H1 (cell line): ENCODE data around the gene RPL6. TPM values are rescaled to one million over a fixed set of nuclear protein-coding genes. Genes with fewer than 3 reads are reported as not detected.
"Not testable (repeated sequence)": the region's sequence is repeated elsewhere in the genome, so short reads cannot be mapped to it uniquely, and the experiment has no call there.

Experiments
- CTCF ChIA-PET: fragments of 300-600 bp; sonication (Branson Sonifier 250); formaldehyde crosslinking; loops from one replicate; lab custom pipeline; 2021; ENCODE audit not compliant: partially characterized antibody; lab: Charles Lee
- POLR2A ChIA-PET: fragments of 300-600 bp; sonication (Branson Sonifier 250); formaldehyde crosslinking; loops from one replicate; lab custom pipeline; 2021; ENCODE audit warnings: inconsistent platforms; ENCODE audit not compliant: partially characterized antibody; lab: Charles Lee
- DNase-seq, 2 experiments: peaks; one replicate each; pipeline versions ENCODE4 v3.0.0 to v3.0.0-alpha.2; 2010 to 2022; ENCODE audit warnings: low spot score in 2 of 2, low read depth in 1 of 2, mixed read lengths in 1 of 2
- FAIRE-seq: peaks from 2 replicates; lab custom pipeline; 2011; peaks lifted over from hg19 to GRCh38; lab: Jason Lieb, UNC
- H2AFZ ChIP-seq: 2 replicates; pipeline ENCODE4 v1.8.1; 2012; ENCODE audit warnings: low read length, inconsistent platforms
- H2AK5ac ChIP-seq: 2 replicates; pipeline ENCODE4 v1.6.1; 2013; ENCODE audit warnings: low read depth, low read length
- H2BK120ac ChIP-seq: replicated peaks from 2 replicates; pipeline ENCODE3; 2013; ENCODE audit warnings: low read depth, low read length, inconsistent platforms
- H2BK12ac ChIP-seq: 2 replicates; pipeline ENCODE4 v1.6.1; 2013; ENCODE audit warnings: low read depth, low read length
- H2BK15ac ChIP-seq: 2 replicates; pipeline ENCODE4 v1.6.1; 2013; ENCODE audit warnings: low read length
- H2BK20ac ChIP-seq: 2 replicates; pipeline ENCODE4 v1.6.1; 2013; ENCODE audit warnings: low read length
- H2BK5ac ChIP-seq: 2 replicates; pipeline ENCODE4 v1.6.1; 2013; ENCODE audit warnings: low read depth, low read length
- H3K14ac ChIP-seq: 2 replicates; pipeline ENCODE4 v1.6.1; 2013; ENCODE audit warnings: inconsistent platforms; ENCODE audit not compliant: insufficient read length
- H3K18ac ChIP-seq: 2 replicates; pipeline ENCODE4 v1.6.1; 2013; ENCODE audit warnings: low read length; ENCODE audit errors: extremely low read depth
- H3K23ac ChIP-seq: 2 replicates; pipeline ENCODE4 v1.6.1; 2013; ENCODE audit warnings: inconsistent platforms; ENCODE audit not compliant: insufficient read length
- H3K23me2 ChIP-seq: 2 replicates; pipeline ENCODE4 v1.6.1; 2013; ENCODE audit warnings: low read depth, low read length
- H3K27ac ChIP-seq: 2 replicates; pipeline ENCODE4 v1.6.1; 2011; ENCODE audit warnings: low read depth, low read length, inconsistent platforms
- H3K27me3 ChIP-seq, 4 experiments: replicated peaks in 1 of 4; 1 replicate in 1 of 4; 2 replicates in 3 of 4; pipeline versions ENCODE4 v1.6.1 to v1.8.1; 2011 to 2013; ENCODE audit warnings: low read length in 3 of 4, mild to moderate bottlenecking in 3 of 4, inconsistent platforms in 2 of 4, mixed read lengths in 2 of 4, moderate library complexity in 1 of 4; ENCODE audit not compliant: control insufficient read depth in 3 of 4, insufficient read depth in 3 of 4; ENCODE audit errors: extremely low read depth in 1 of 4
- H3K36me3 ChIP-seq, 4 experiments: 2 replicates each; pipeline versions ENCODE4 v1.6.1 to v1.8.1; 2011 to 2013; ENCODE audit warnings: mild to moderate bottlenecking in 4 of 4, low read length in 3 of 4, moderate library complexity in 2 of 4, control low read depth in 1 of 4, inconsistent platforms in 1 of 4; ENCODE audit not compliant: insufficient read depth in 4 of 4, control insufficient read depth in 2 of 4
- H3K4ac ChIP-seq: replicated peaks from 2 replicates; pipeline ENCODE3; 2013; ENCODE audit warnings: low read length, low read depth, mixed read lengths, inconsistent platforms; ENCODE audit not compliant: insufficient read length
- H3K4me1 ChIP-seq, 4 experiments: replicated peaks in 1 of 4; 1 replicate in 1 of 4; 2 replicates in 3 of 4; pipeline versions ENCODE4 v1.6.1 to v1.8.1; 2011 to 2013; ENCODE audit warnings: low read length in 3 of 4, inconsistent platforms in 2 of 4, mixed read lengths in 1 of 4; ENCODE audit not compliant: insufficient read depth in 4 of 4, control insufficient read depth in 3 of 4
- H3K4me2 ChIP-seq, 2 experiments: 2 replicates each; pipeline versions ENCODE4 v1.6.1 to v1.8.1; 2011 to 2013; ENCODE audit warnings: low read depth in 2 of 2, low read length in 2 of 2, control low read depth in 1 of 2, inconsistent platforms in 1 of 2, mild to moderate bottlenecking in 1 of 2; ENCODE audit not compliant: insufficient read depth in 1 of 2
- H3K4me3 ChIP-seq, 4 experiments: fragments of 200-600, 300-600 bp in 1 of 4; sonication (generic), shearing (Covaris generic), sonication (Bioruptor Twin) in 1 of 4; 2 replicates each; pipeline versions ENCODE4 v1.5.1 to v1.8.1; 2011 to 2016; ENCODE audit warnings: low read length in 4 of 4, low read depth in 3 of 4, control low read depth in 2 of 4, inconsistent platforms in 2 of 4, mild to moderate bottlenecking in 2 of 4, mixed read lengths in 1 of 4, moderate library complexity in 1 of 4; ENCODE audit not compliant: insufficient read depth in 2 of 4; ENCODE audit errors: extremely low read depth in 1 of 4
- H3K56ac ChIP-seq: replicated peaks from 2 replicates; pipeline ENCODE3; 2013; ENCODE audit warnings: low read depth, mild to moderate bottlenecking, mixed read lengths, low read length, inconsistent platforms; ENCODE audit not compliant: insufficient read length
- H3K79me1 ChIP-seq: 2 replicates; pipeline ENCODE4 v1.6.1; 2013; ENCODE audit warnings: low read depth, low read length, control low read depth
- H3K79me2 ChIP-seq, 2 experiments: 2 replicates each; pipeline versions ENCODE4 v1.6.1 to v1.8.1; 2012 to 2013; ENCODE audit warnings: low read length in 2 of 2, mild to moderate bottlenecking in 2 of 2, inconsistent platforms in 1 of 2; ENCODE audit not compliant: insufficient read depth in 2 of 2, control insufficient read depth in 1 of 2
- H3K9ac ChIP-seq, 4 experiments: replicated peaks in 1 of 4; 1 replicate in 1 of 4; 2 replicates in 3 of 4; pipeline versions ENCODE4 v1.6.1 to v1.8.1; 2011 to 2013; ENCODE audit warnings: low read depth in 3 of 4, low read length in 3 of 4, control low read depth in 2 of 4, mild to moderate bottlenecking in 2 of 4, moderate library complexity in 2 of 4, inconsistent platforms in 1 of 4; ENCODE audit errors: extremely low read depth in 1 of 4
- H3K9me3 ChIP-seq, 2 experiments: 2 replicates each; pipeline versions ENCODE4 v1.6.1 to v1.8.1; 2012 to 2013; ENCODE audit warnings: mild to moderate bottlenecking in 2 of 2, moderate library complexity in 2 of 2, control low read depth in 1 of 2, inconsistent platforms in 1 of 2, low read depth in 1 of 2, low read length in 1 of 2, mixed read lengths in 1 of 2; ENCODE audit not compliant: insufficient read depth in 2 of 2
- H4K20me1 ChIP-seq, 2 experiments: replicated peaks in 1 of 2; 2 replicates each; pipeline versions ENCODE3 to v1.8.1; 2011 to 2013; ENCODE audit warnings: inconsistent platforms in 2 of 2, low read length in 2 of 2, mild to moderate bottlenecking in 1 of 2; ENCODE audit not compliant: insufficient read depth in 2 of 2, control insufficient read depth in 1 of 2
- H4K5ac ChIP-seq: 2 replicates; pipeline ENCODE4 v1.6.1; 2013; ENCODE audit warnings: low read length, low read depth, mixed read lengths, inconsistent platforms; ENCODE audit not compliant: insufficient read length
- H4K8ac ChIP-seq: 2 replicates; pipeline ENCODE4 v1.8.0; 2013; ENCODE audit warnings: mild to moderate bottlenecking, moderate library complexity, low read length, inconsistent platforms; ENCODE audit not compliant: insufficient read depth; ENCODE audit errors: extremely low read depth
- H4K91ac ChIP-seq: replicated peaks from 2 replicates; pipeline ENCODE3; 2013; ENCODE audit warnings: low read length, mixed read lengths, inconsistent platforms; ENCODE audit not compliant: insufficient read length
- whole genome bisulfite sequencing, 2 experiments: shearing (Covaris generic) in 1 of 2; methylation state at CpG; one replicate each; pipeline versions ENCODE4 v1.1.6 to v1.1.7; 2013 to 2015; ENCODE audit warnings: low lambda C conversion rate in 2 of 2, mixed read lengths in 2 of 2, inconsistent platforms in 1 of 2, low coverage in 1 of 2, missing lambda C conversion rate in 1 of 2; ENCODE audit not compliant: insufficient replicate concordance in 2 of 2, insufficient coverage in 1 of 2, insufficient read length in 1 of 2; ENCODE audit errors: extremely low coverage in 1 of 2, missing lambda C conversion rate in 1 of 2; 5-methylcytosine and 5-hydroxymethylcytosine counted together
- polyA plus RNA-seq, 7 experiments: library from polyadenylated mRNA; depleted of rRNA in 3 of 7; stranded (reverse) in 5 of 7; unstranded in 2 of 7; fragments of >200 nt in 5 of 7; fragments of 200-250 nt in 2 of 7; gene quantifications; 1 replicate in 5 of 7; 2 replicates in 1 of 7; 4 replicates in 1 of 7; pipeline versions ENCODE4 v1.2.1 to v1.2.3, GENCODE V29; 2011 to 2013; ENCODE audit warnings: missing spikeins in 2 of 7, mixed read lengths in 2 of 7
- total RNA-seq: library from RNA; stranded (reverse); fragmentation: NEBNext Ultra II Directional; extraction: Animal tissue kit (Norgen Biotek cat#: 25700); gene quantifications from 2 replicates; pipeline ENCODE4 v1.2.1, GENCODE V29; 2021

Gene RPL6
- total and polyA plus RNA-seq, 2 of the 8 experiments (the other 6 are each of a cell fraction or from before 2014, with no cell fraction given): 1,073 to 1,643 TPM

DNA sequence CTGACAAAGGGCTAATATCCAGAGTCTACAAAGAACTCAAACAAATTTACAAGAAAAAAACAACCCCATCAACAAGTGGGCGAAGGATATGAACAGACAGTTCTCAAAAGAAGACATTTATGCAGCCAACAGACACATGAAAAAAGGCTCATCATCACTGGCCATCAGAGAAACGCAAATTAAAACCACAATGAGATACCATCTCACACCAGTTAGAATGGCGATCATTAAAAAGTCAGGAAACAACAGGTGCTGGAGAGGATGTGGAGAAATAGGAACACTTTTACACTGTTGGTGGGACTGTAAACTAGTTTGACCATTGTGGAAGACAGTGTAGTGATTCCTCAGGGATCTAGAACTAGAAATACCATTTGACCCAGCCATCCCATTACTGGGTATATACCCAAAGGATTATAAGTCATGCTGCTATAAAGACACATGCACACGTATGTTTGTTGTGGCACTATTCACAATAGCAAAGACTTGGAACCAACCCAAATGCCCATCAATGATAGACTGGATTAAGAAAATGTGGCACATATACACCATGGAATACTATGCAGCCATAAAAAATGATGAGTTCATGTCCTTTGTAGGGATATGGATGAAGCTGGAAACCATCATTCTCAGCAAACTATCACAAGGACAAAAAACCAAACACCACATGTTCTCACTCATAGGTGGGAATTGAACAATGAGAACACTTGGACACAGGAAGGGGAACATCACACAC lies 19.3 kb downstream of the RPL6 start:
- H3K23ac ChIP-seq, H2AK5ac ChIP-seq, H3K4me3 ChIP-seq, H3K79me2 ChIP-seq, H3K9ac ChIP-seq, H3K36me3 ChIP-seq, H3K4me1 ChIP-seq, H2AFZ ChIP-seq, H2BK15ac ChIP-seq, H3K18ac ChIP-seq, DNase-seq, H4K5ac ChIP-seq, POLR2A ChIA-PET, H2BK5ac ChIP-seq, H4K20me1 ChIP-seq, H3K14ac ChIP-seq, H2BK20ac ChIP-seq, H3K27ac ChIP-seq, H3K79me1 ChIP-seq, H3K56ac ChIP-seq, H2BK120ac ChIP-seq, H4K8ac ChIP-seq, H3K27me3 ChIP-seq, H3K4me2 ChIP-seq, H3K23me2 ChIP-seq, H2BK12ac ChIP-seq, H4K91ac ChIP-seq, H3K9me3 ChIP-seq, FAIRE-seq, H3K4ac ChIP-seq: not testable (repeated sequence)
- CTCF ChIA-PET: interaction anchor here (0.8 kb wide), 1 partner anchor 129 kb away, joined by 3 read pairs; no protein-coding TSS in a partner anchor
- 81% methylated on average over 3 of the region's 4 CpGs; no CpG with 5 or more reads in 1 of the 2 experiments for WGBS, 2 experiments
